ENCODE measurements around the gene RNFT2.
A peak's percentile ranks its signal among the peaks of the same experiment; 100 is the strongest.

Gene RNFT2

GRCh38 chr12:116737774-116738657 lies at the start of gene RNFT2, which contains the start of gene SPRING1 (continued):
- peak; percentile 86 for TF ChIP-seq ZNF2 (tag by site-specific recombination; IDR thresholded peaks at IDR 0.05)
- TF ChIP-seq ZNF518A (tag by site-specific recombination; conservative IDR thresholded peaks at IDR 0.05; ENCODE audit: low read depth): peak; percentile 62
- peak; percentile 32; the same call in 1 of the 2 replicates for TF ChIP-seq ZNF324 (tag by site-specific recombination; IDR thresholded peaks at IDR 0.05)
- no peak for TF ChIP-seq ZNF148 (tag by site-specific recombination; IDR thresholded peaks at IDR 0.05; ENCODE audit: borderline replicate concordance)
- no peak for TF ChIP-seq PRDM6 (tag by site-specific recombination; IDR thresholded peaks at IDR 0.05)
- TF ChIP-seq ZBTB44 (tag by site-specific recombination; IDR thresholded peaks at IDR 0.05): peak; percentile 87
- TF ChIP-seq ZNF350 (tag by site-specific recombination; IDR thresholded peaks at IDR 0.05): no peak
- peak; percentile 78; the same call in 1 of the 2 replicates for TF ChIP-seq PRDM4 (tag by site-specific recombination; IDR thresholded peaks at IDR 0.05)
- peak; percentile 90 for TF ChIP-seq EGR2 (tag by site-specific recombination; IDR thresholded peaks at IDR 0.05; ENCODE audit: low read depth)
- 0 out of 2 replicates have a peak, but pooled peaks have one; percentile 68 for TF ChIP-seq GFI1B (tag by site-specific recombination; IDR thresholded peaks at IDR 0.05)
- TF ChIP-seq HOXC10 (CRISPR knock-in tag; IDR thresholded peaks at IDR 0.05): no peak
- peak; percentile 99 for TF ChIP-seq SP2 (tag by site-specific recombination; IDR thresholded peaks at IDR 0.05)
- TF ChIP-seq ZSCAN4 (tag by site-specific recombination; IDR thresholded peaks at IDR 0.05): no peak
- peak; percentile 20; the same call in 1 of the 2 replicates for TF ChIP-seq TCF7L2 (IDR thresholded peaks at IDR 0.05; ENCODE audit: borderline replicate concordance, low read depth, low read length)
- no peak for TF ChIP-seq FEZF1 (tag by site-specific recombination; IDR thresholded peaks at IDR 0.05)
- TF ChIP-seq ZXDB (tag by site-specific recombination; IDR thresholded peaks at IDR 0.05): peak; percentile 83
- no peak for TF ChIP-seq ZNF133 (tag by site-specific recombination; IDR thresholded peaks at IDR 0.05)
- no peak; the same call in 1 of the 2 replicates for TF ChIP-seq PATZ1 (tag by site-specific recombination; IDR thresholded peaks at IDR 0.05)
- peak; percentile 81 for TF ChIP-seq ZNF76 (tag by site-specific recombination; IDR thresholded peaks at IDR 0.05; ENCODE audit: borderline replicate concordance, low read depth)
- no peak for TF ChIP-seq ZNF132 (tag by site-specific recombination; IDR thresholded peaks at IDR 0.05; ENCODE audit: borderline replicate concordance)
- TF ChIP-seq YY1 (tag by site-specific recombination; IDR thresholded peaks at IDR 0.05): peak; percentile 55; the same call in 1 of the 2 replicates
